GM20431 (cell line): ENCODE results near the gene NREP.

Experiments
- in situ Hi-C: fragments of 300-500 bp; cut with MseI, MboI; formaldehyde crosslinking; loops from one replicate; pipeline ENCODE4 v1.15.0; 2020; ENCODE audit warnings: low sequenced_read_pairs; ENCODE audit not compliant: unreplicated experiment

NREP gene

GRCh38 chr5:111703662-111704061 is 53.3 kb downstream of the NREP start:
- in situ Hi-C loops = no loop called here

DNA sequence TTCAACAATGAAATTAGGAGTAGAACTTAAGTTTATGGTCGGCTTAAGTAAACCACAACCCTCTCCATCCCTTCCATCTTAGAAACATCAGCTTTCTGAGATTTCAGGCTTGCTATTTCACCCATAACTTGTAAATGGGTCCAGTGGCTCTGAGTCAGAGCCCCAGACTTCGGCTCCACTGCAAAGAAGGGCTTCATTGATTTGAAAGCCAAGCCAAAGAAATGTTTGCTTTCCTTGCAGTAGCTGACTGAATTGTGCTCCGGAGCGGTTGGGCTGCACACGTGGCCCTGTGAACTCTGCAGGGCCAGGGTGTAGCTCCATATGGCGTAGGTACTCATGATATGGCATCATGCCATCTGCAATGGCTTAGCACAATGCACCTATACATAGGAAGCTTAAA is 57.0 kb downstream of the NREP start:
- in situ Hi-C loops = no loop called here

DNA sequence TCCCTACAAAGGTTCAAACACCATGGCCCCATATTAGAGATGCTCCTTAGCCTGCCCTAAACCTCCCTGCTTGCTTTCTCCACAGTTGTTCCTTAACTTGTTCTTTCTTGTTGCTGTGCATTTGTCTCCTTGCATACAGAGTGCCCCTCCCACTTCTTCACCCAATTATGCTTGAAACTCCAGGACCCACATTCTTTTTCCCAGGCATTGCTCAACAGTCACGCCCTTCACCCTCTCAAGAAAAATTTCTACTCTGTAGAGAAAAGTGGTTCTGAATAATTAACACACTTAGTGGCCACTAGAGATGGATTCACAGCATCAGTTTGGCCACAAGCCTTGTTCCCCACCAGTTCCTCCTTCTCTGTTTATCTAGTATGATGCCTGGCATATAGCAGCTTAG is 57.7 kb downstream of the NREP start:
- in situ Hi-C loops = no loop called here

GRCh38 chr5:111697881-111698757 is 58.9 kb downstream of the NREP start:
- in situ Hi-C loops = no loop called here

DNA sequence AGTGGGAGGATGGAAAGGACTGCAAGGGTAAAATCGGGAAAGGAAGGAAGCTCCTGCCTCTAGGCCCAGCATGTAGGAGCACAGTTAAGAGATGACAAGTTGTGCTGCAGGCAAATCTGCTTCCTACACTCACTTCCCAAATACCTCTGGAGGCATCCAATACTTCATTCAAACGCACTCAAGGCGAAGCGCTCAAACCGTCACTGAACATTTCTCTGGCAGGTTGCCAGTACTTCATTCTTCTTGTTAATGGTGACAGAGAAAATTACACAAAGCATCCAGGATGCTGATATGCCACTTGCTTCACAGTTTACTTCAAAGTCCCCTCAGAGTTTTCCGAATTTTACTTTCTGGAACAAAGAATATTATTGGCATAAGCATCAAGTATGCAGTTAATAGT is 59.8 kb downstream of the NREP start:
- in situ Hi-C loops = no loop called here

DNA sequence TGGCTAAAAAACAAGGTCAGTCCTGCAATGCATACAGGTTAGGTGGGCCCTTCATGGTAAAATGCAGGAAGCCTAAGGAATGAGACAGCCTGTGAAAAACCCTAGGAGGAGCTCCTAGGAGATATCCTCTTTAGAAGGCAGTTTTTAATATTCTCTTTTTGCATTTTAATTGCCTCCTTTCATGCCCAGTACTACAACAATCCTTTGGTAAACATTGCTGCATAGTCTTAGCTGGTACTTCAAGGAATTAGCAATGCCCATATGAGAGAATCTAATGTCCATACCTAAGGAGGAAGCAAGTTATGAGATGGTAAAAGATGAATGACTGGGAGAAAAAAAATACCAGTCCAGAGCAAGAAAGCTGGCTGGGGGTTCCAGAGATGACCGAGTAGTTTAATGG is 61.0 kb downstream of the NREP start:
- in situ Hi-C loops = no loop called here

DNA sequence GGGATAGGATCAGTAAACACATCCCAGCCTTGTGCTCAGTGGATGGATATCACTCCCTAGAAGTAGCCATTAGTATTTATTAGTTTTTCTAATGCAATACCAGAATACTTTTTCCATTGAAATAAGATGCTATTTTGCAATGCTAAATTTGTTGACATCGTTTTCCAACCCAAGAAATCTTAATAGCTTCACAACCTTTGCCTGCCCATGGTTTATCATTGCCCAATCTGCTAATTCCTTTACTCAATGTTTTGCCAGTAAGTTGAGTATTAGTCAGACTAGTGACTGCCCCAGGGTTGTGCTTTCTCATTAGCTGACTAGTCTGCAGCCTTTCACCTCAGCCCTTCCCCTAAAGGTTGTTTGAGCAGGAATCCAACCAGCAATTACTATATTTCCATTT is 62.9 kb downstream of the NREP start:
- in situ Hi-C loops = no loop called here

GRCh38 chr5:111691914-111692313 is 65.1 kb downstream of the NREP start:
- in situ Hi-C loops = no loop called here

GRCh38 chr5:111691508-111691907 is 65.5 kb downstream of the NREP start:
- in situ Hi-C loops = no loop called here

DNA sequence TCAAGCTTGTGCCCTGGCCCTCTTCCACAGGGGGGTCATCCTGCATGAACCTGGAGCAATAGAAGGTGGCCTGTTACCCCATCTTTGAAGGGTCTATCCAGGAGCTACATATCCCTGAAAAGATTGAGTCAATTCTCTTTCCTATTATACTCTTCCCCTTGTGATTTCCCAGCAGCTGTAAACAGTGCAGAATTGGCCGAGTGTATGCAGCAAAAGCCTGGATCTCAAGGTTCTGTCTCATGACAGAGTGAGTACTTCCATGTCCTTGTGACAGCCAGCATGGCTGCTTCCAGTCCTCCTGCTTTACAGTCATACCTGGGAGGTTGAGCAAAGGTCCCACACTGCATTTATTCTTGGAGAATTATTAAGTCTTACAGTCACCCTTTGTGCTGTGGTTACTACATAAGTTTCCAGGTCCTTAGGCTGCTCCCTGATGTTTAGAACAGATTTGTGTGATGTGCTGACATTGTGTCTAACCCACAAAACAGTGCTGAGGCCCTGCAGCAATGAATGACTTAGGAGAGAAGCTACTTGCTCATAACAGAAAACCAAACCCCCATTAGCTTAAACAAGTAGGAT is 67.5 kb downstream of the NREP start:
- in situ Hi-C loops = no loop called here

- in situ Hi-C loops = no loop called here
These were observed 71.0 kb downstream of the NREP start for GRCh38 chr5:111685969-111686368.

GRCh38 chr5:111682641-111683040 is 74.4 kb downstream of the NREP start:
- in situ Hi-C loops = no loop called here

- in situ Hi-C loops = no loop called here
These were observed 74.9 kb downstream of the NREP start for GRCh38 chr5:111682121-111682520.

DNA sequence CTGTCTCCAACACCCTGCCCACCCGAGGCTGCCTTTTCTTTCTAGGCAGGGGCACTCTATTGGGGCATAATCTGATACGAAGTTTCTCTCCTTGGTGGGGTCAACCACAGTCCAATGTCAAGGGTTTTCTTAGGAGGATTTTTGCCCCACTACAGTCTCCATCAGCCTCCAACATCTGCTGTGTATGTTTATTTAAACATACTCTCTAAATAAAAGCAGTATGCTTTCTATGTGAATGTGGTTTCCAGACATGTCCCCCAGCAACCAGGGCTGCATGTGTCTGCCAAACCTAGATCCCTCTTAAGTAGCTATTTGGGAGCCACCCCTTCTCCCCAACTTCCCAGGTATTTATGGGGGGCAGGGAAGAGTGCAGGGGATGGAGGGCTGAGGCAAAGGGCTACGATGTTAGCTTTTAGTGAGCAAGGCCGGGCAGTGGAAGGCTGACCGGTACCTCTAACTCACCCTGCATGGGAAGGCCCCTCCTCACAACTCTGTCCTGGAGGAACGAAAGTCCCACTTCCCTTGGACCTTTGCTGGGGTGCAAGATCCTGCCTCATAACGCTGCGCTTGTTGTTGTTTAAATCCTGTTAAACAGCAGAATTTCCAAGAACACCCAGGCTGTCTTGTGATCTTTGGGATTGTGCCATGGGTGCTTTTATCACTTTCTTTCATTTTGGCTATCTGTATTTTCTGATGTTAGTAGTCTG is 75.4 kb downstream of the NREP start:
- in situ Hi-C loops = no loop called here

- in situ Hi-C loops = no loop called here
These were observed 76.1 kb downstream of the NREP start for GRCh38 chr5:111680737-111681413.

DNA sequence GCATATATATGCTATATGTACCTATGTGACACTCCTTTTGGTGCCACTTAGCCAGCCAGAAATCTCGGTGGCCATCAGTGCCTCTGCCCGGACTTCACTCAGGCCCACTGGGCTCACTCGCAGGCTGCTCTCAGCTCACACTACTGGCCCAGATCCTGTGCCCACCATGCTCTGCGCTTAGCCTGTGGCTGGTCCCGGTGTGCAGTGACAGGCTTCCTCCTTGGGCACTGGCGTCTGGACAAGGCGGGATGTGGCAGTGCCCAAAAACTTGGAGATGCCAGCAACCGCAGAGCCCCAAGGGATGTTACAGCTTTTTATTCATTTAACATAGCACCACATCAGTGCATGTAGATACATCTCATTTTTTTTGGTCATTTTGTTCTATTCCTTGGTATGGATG is 77.4 kb downstream of the NREP start:
- in situ Hi-C loops = no loop called here
